Measurements from ENCODE around the gene TRIM61. TPM values are rescaled to one million over a fixed set of nuclear protein-coding genes. Genes with fewer than 3 reads are reported as not detected.
"Not testable (repeated sequence)": the region's sequence is repeated elsewhere in the genome, so short reads cannot be mapped to it uniquely, and the experiment has no call there.

TRIM61 gene
- total RNA-seq, 1 experiment from 2014 or later, result 2.8 TPM

DNA sequence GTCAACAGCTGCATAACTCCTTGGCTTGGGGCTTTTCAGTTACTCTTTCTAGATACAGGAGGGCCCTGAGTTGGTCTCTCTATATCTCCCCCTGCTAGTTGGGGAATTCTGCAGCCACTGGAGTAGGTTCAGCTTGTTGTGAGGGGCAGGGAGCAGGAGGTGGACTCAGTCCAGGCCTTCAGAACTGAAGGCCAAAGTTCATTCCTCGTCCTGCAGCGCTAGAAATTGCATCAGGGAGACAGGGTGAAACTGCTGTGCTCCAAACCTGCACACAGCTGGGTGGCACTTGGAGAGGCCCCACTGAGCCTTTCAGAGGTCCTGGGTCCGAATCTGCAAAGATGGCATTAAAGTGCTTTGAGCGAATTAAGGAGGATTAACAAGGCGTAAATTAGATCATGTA is 29.4 kb upstream of the TRIM61 start:
- TF ChIP-seq ZNF232 (CRISPR knock-in tag; IDR thresholded peaks at IDR 0.05) (no peak), GABPB1 (CRISPR knock-in tag; IDR thresholded peaks at IDR 0.05) (peak; percentile 33; the same call in 1 of the 2 replicates)
- CTCF ChIA-PET, result interaction anchor here (1.2 to 3.2 kb wide), 2 partner anchors 10 to 69 kb away, joined by 3 to 15 read pairs; no protein-coding TSS in a partner anchor
- Mint-ChIP-seq H3K27me3 (ENCODE audit: low read depth) (no peaks in the 10 kb centered on the region), H3K36me3 (no peaks in the 10 kb centered on the region), H3K4me1 (no peaks in the 10 kb centered on the region; the same call in 1 of the 2 replicates), H3K4me3 (no peak overlapping the region), H3K27ac (no peak overlapping the region), H3K9me3 (no peaks in the 10 kb centered on the region)
- POLR2A ChIA-PET, result no interaction called here
- DNase-seq (ENCODE audit: low spot score) (no peak), ATAC-seq (no peak)

DNA sequence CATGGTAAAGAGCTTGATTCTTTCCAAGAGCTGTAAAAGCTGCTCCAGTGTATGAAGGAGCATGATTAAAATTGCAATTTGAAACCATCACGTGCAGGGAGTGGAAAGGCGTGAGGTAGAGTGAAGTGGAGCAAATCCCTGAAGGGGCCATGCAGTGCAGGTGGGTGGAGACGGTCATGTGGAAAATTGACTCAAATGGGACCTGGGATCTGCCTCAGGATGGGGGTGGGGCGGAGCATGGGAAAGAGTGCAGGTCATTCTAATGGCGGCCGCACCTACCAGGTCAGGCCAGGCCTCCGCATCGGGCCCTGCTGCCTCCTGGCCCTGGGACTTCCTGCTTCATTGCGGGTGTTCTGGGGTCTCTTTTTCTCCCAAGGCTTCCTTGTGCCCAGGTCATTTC is 29.0 kb upstream of the TRIM61 start:
- CTCF ChIA-PET, result interaction anchor here (1.2 to 3.2 kb wide), 2 partner anchors 10 to 69 kb away, joined by 3 to 15 read pairs; no protein-coding TSS in a partner anchor
- ATAC-seq (peak; percentile 61), DNase-seq (ENCODE audit: low spot score) (no peak)
- POLR2A ChIA-PET, result no interaction called here
- no peaks in the 10 kb centered on the region for H3K27me3 Mint-ChIP-seq (ENCODE audit: low read depth)
- H3K27ac Mint-ChIP-seq, result no peak overlapping the region
- H3K36me3 Mint-ChIP-seq, result no peaks in the 10 kb centered on the region
- no peaks in the 10 kb centered on the region for H3K9me3 Mint-ChIP-seq
- peaks cover 4% of the 10 kb centered on the region for H3K4me1 Mint-ChIP-seq
- no peak overlapping the region for H3K4me3 Mint-ChIP-seq
- TF ChIP-seq, protein P1, sequence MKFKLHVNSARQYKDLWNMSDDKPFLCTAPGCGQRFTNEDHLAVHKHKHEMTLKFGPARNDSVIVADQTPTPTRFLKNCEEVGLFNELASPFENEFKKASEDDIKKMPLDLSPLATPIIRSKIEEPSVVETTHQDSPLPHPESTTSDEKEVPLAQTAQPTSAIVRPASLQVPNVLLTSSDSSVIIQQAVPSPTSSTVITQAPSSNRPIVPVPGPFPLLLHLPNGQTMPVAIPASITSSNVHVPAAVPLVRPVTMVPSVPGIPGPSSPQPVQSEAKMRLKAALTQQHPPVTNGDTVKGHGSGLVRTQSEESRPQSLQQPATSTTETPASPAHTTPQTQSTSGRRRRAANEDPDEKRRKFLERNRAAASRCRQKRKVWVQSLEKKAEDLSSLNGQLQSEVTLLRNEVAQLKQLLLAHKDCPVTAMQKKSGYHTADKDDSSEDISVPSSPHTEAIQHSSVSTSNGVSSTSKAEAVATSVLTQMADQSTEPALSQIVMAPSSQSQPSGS (CRISPR knock-in tag; IDR thresholded peaks at IDR 0.05; ENCODE audit: borderline replicate concordance, low read depth), result no peak
- TF ChIP-seq SOX15 (CRISPR knock-in tag; IDR thresholded peaks at IDR 0.05) (no peak), ATF1 (CRISPR knock-in tag; IDR thresholded peaks at IDR 0.05) (no peak), ELF4 (CRISPR knock-in tag; IDR thresholded peaks at IDR 0.05; ENCODE audit: low read depth) (no peak), HMGA2 (CRISPR knock-in tag; IDR thresholded peaks at IDR 0.05) (no peak), ZNF317 (CRISPR knock-in tag; IDR thresholded peaks at IDR 0.05; ENCODE audit: borderline replicate concordance, low read depth) (no peak), ESRRA (CRISPR knock-in tag; IDR thresholded peaks at IDR 0.05; ENCODE audit: borderline replicate concordance) (no peak), FOXJ3 (CRISPR knock-in tag; IDR thresholded peaks at IDR 0.05; ENCODE audit: borderline replicate concordance) (no peak), ZNF423 (CRISPR knock-in tag; IDR thresholded peaks at IDR 0.05) (no peak), NR1H2 (CRISPR knock-in tag; IDR thresholded peaks at IDR 0.05) (no peak)
- TF ChIP-seq, protein P2, sequence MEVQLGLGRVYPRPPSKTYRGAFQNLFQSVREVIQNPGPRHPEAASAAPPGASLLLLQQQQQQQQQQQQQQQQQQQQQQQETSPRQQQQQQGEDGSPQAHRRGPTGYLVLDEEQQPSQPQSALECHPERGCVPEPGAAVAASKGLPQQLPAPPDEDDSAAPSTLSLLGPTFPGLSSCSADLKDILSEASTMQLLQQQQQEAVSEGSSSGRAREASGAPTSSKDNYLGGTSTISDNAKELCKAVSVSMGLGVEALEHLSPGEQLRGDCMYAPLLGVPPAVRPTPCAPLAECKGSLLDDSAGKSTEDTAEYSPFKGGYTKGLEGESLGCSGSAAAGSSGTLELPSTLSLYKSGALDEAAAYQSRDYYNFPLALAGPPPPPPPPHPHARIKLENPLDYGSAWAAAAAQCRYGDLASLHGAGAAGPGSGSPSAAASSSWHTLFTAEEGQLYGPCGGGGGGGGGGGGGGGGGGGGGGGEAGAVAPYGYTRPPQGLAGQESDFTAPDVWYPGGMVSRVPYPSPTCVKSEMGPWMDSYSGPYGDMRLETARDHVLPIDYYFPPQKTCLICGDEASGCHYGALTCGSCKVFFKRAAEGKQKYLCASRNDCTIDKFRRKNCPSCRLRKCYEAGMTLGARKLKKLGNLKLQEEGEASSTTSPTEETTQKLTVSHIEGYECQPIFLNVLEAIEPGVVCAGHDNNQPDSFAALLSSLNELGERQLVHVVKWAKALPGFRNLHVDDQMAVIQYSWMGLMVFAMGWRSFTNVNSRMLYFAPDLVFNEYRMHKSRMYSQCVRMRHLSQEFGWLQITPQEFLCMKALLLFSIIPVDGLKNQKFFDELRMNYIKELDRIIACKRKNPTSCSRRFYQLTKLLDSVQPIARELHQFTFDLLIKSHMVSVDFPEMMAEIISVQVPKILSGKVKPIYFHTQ (CRISPR knock-in tag; IDR thresholded peaks at IDR 0.05), result no peak
- TF ChIP-seq, protein P3, sequence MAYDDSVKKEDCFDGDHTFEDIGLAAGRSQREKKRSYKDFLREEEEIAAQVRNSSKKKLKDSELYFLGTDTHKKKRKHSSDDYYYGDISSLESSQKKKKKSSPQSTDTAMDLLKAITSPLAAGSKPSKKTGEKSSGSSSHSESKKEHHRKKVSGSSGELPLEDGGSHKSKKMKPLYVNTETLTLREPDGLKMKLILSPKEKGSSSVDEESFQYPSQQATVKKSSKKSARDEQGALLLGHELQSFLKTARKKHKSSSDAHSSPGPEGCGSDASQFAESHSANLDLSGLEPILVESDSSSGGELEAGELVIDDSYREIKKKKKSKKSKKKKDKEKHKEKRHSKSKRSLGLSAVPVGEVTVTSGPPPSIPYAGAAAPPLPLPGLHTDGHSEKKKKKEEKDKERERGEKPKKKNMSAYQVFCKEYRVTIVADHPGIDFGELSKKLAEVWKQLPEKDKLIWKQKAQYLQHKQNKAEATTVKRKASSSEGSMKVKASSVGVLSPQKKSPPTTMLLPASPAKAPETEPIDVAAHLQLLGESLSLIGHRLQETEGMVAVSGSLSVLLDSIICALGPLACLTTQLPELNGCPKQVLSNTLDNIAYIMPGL (CRISPR knock-in tag; IDR thresholded peaks at IDR 0.05), result no peak

DNA sequence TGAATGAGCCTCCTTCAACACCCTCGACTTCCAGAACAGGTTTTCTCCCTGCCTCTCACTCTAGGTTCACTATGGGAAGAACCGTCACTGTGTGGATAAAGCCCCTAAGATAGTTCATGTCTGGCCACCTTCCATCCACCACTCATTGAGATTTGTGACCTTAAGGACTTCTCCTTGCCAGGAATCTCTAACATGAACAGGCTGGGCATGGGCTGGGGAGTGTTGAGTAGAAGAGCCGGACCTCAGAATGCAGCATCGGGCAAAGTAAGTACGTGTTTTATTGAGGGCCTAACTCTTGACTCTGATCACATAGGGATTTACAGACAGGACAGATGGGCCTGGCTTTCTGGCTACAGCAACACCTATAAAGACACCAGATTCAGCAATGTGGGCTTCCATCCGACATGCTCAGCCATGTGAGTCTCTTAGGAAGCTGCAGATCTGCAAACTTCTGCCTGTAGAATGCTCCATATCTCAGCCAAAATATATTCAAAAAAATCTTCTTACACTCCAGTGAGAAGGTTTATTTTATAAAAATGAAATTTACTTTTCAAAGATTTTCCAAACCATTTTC is 28.0 kb upstream of the TRIM61 start:
- ATAC-seq (no peak), DNase-seq (ENCODE audit: low spot score) (no peak)
- Mint-ChIP-seq H3K4me3 (no peak overlapping the region), H3K27me3 (ENCODE audit: low read depth) (no peaks in the 10 kb centered on the region), H3K9me3 (no peaks in the 10 kb centered on the region), H3K27ac (no peak overlapping the region), H3K4me1 (peaks cover 4% of the 10 kb centered on the region), H3K36me3 (no peaks in the 10 kb centered on the region)
- ChIA-PET CTCF (interaction anchor here (0.6 to 3.2 kb wide), 2 partner anchors 11 to 274 kb away, joined by 3 to 15 read pairs; no protein-coding TSS in a partner anchor), POLR2A (no interaction called here)
- TF ChIP-seq, protein P4, sequence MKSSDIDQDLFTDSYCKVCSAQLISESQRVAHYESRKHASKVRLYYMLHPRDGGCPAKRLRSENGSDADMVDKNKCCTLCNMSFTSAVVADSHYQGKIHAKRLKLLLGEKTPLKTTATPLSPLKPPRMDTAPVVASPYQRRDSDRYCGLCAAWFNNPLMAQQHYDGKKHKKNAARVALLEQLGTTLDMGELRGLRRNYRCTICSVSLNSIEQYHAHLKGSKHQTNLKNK (CRISPR knock-in tag; IDR thresholded peaks at IDR 0.05), result no peak
- TF ChIP-seq, protein P5, sequence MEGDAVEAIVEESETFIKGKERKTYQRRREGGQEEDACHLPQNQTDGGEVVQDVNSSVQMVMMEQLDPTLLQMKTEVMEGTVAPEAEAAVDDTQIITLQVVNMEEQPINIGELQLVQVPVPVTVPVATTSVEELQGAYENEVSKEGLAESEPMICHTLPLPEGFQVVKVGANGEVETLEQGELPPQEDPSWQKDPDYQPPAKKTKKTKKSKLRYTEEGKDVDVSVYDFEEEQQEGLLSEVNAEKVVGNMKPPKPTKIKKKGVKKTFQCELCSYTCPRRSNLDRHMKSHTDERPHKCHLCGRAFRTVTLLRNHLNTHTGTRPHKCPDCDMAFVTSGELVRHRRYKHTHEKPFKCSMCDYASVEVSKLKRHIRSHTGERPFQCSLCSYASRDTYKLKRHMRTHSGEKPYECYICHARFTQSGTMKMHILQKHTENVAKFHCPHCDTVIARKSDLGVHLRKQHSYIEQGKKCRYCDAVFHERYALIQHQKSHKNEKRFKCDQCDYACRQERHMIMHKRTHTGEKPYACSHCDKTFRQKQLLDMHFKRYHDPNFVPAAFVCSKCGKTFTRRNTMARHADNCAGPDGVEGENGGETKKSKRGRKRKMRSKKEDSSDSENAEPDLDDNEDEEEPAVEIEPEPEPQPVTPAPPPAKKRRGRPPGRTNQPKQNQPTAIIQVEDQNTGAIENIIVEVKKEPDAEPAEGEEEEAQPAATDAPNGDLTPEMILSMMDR (IDR thresholded peaks at IDR 0.05), result no peak
- TF ChIP-seq CREM (CRISPR knock-in tag; IDR thresholded peaks at IDR 0.05), result no peak
- no peak for TF ChIP-seq NFE2L1 (CRISPR knock-in tag; IDR thresholded peaks at IDR 0.05)
- no peak for TF ChIP-seq TP53 (CRISPR knock-in tag; IDR thresholded peaks at IDR 0.05)

DNA sequence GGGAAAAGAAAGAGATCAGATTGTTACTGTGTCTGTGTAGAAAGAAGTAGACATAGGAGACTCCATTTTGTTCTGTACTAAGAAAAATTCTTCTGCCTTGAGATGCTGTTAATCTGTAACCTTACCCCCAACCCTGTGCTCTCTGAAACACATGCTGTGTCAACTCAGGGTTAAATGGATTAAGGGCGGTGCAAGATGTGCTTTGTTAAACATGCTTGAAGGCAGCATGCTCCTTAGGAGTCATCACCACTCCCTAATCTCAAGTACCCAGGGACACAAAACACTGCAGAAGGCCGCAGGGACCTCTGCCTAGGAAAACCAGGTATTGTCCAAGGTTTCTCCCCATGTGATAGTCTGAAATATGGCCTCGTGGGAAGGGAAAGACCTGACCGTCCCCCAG is 24.5 kb upstream of the TRIM61 start:
- CTCF ChIA-PET; H3K4me1 Mint-ChIP-seq; H3K27ac Mint-ChIP-seq; H3K9me3 Mint-ChIP-seq; DNase-seq (ENCODE audit: low spot score); POLR2A ChIA-PET; H3K36me3 Mint-ChIP-seq; H3K4me3 Mint-ChIP-seq; H3K27me3 Mint-ChIP-seq (ENCODE audit: low read depth); ATAC-seq: not testable (repeated sequence)
